Measurements from ENCODE around the gene UBA1.
A peak's percentile ranks its signal among the peaks of the same experiment; 100 is the strongest.

Gene UBA1

GRCh38 chrX:47210661-47211425 is 17.2 kb downstream of the UBA1 start:
- no peak for DNase-seq (ENCODE audit: low read depth in 2 of 2)

DNA sequence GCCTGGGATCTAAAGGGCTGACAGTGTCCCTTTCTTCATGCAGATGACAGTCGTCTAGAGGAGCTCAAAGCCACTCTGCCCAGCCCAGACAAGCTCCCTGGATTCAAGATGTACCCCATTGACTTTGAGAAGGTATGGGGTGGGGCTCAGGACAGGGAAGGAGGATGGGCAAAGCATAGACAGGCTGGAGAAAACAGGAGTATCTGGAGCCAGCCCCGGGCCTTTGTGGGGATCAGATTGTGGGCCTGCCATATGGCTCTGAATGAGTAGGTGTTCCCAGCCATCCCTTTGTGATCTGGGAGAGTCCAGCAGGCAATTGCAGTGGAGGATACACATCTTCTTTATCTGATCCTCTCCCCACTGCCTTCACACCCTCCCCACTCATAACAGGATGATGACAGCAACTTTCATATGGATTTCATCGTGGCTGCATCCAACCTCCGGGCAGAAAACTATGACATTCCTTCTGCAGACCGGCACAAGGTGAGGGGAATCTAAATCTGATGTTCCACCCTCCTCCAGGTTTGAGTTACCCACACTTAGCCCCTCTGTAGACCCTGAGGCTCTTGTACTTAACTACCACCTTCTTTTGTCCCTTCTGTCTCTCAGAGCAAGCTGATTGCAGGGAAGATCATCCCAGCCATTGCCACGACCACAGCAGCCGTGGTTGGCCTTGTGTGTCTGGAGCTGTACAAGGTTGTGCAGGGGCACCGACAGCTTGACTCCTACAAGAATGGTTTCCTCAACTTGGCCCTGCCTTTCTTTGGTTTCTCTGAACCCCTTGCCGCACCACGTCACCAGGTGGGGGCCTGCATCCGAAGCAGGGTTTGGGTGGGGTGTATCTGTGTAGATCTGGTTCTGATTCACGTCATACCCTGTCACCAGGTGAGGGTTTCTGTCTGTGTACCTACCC is 19.0 kb downstream of the UBA1 start:
- no peak for DNase-seq (ENCODE audit: low read depth in 2 of 2)

DNA sequence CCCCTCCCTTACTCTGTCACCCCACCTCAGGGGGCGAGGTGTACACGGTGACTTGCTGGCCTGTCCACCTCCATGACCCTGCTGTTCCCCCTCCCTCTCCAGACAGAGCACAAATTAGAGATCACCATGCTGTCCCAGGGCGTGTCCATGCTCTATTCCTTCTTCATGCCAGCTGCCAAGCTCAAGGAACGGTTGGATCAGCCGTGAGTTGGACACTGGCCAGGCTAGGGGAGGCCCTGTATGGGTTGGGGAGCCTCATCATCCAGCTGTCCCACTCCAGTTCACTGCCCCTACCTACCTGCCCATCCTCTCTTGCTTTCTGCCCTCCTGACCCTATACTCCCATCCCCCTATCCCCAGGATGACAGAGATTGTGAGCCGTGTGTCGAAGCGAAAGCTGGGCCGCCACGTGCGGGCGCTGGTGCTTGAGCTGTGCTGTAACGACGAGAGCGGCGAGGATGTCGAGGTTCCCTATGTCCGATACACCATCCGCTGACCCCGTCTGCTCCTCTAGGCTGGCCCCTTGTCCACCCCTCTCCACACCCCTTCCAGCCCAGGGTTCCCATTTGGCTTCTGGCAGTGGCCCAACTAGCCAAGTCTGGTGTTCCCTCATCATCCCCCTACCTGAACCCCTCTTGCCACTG is 20.9 kb downstream of the UBA1 start:
- DNase-seq (ENCODE audit: low read depth in 2 of 2) = no peak

DNA sequence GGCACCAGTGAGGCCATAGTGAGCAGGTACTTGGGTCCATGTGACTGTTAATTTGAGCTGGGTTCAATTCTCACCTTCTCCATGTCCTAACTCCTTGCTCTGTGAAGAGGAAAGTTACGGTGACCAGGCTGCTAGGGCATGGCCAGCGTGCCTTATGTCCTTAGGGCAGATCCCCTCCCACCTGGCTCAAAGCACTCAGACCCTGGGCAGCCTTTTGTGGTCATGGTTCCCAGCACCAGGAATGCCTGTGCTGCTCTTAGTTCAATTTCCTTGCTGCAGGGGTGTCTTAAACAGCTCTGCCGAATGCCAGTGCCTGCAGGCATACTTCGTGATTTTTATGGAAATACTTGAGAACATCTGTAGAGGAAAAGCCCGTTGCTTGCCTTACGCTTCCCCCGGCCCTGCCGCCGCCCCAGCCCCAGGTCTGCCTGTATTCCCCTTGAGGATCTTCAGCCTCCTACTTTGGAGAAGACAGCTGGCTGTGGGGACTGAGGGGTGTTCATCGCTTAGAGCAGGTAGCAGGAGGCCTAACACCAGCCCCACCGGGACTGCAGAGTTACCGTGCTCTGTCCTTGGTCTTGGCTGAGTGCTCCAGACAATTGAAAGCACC is 21.8 kb downstream of the UBA1 start:
- no peak for DNase-seq (ENCODE audit: low read depth in 2 of 2)

DNA sequence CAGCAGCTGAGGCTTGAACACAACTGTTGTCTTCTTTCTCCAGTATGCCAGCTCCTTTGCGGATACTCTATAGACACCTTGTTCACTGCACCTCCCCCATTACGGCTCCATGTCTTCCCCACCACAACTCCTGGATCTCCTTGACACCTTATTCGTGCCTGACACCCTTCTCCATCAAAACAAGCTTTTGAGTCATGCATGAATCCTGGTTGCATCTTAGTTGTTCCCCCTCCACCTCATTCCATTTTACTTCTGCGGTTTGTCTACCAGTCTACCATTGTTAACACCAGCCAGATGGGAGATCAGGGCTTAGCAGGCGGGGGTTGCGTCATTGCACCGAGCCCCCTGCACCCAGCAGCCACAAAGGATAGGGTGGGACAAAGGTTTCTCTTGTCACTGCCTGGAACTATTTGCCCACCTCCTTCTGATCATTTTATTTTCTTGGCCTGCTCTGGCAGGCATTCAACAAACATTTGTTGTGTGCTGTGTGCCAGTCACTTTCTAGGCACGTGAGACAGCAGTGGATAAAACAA is 22.8 kb downstream of the UBA1 start:
- DNase-seq (ENCODE audit: low read depth in 2 of 2) = no peak

- DNase-seq (ENCODE audit: low read depth in 2 of 2) = no peak
Measured at GRCh38 chrX:47217121-47217851, 23.7 kb downstream of the UBA1 start.

DNA sequence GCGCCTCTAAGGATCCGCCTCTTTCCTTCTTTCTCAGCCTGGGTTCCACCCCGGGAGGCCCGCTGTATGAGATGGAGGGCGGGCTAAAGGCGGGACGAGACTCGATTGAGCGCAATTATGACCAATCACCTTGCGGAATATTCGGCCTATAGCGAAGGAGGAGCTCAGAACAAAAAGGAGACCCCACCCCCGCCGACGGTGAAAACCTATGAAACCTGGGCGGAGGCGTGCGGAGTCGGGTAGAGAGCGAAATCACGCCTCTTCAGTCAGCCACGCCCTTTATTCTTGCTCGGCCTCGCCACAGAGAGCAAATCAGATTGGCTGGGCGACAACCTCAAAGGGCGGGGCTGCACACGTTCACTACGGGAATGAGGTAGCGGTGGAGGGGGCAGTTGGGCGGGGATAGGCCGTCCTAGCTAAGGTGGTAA is 24.2 kb downstream of the UBA1 start:
- DNase-seq (ENCODE audit: low read depth in 2 of 2) = peak; percentile 97

- peak in 1 of 2 experiments; percentile 53 for DNase-seq (ENCODE audit: low read depth in 2 of 2)
Measured at GRCh38 chrX:47218280-47218919, 24.8 kb downstream of the UBA1 start, which contains the start of gene CDK16. TSS of gene CDK16 (plus strand) at chrX:47218681. CDS start at chrX:47223558, 4,877 bp downstream.

- DNase-seq (ENCODE audit: low read depth in 2 of 2) = no peak
Measured at GRCh38 chrX:47218920-47219815, 25.5 kb downstream of the UBA1 start.

- DNase-seq (ENCODE audit: low read depth in 2 of 2) = no peak
Measured at GRCh38 chrX:47221756-47222155, 28.1 kb downstream of the UBA1 start.

DNA sequence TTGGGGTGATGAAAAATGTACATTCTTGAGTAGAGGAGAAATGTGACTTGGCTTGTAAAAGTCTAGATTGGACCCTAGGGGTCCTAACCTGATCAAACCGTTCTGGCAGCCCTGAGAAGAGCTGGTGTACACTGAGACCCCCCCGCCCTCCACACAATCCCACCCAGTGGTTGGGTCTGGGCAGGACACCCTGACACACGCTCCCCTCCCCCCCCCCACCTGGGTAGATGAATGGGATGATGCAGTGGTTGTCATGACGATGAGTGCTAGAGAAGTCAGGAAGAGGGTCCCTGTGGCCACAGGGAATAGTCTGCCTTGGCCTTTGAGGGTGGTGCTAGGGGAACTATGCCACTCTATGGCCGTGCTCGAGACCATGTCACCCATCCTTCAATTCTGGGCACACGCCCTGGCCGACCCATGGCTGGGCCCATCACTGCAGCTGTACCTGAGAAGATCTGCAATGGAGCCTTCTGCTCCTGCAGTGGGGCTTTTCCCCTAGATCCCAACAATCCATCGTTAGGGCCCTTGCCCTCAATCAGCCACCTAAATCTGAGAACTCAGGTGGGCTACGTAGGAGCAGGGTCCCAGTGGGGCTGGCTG is 29.2 kb downstream of the UBA1 start:
- no peak for DNase-seq (ENCODE audit: low read depth in 2 of 2)

- DNase-seq (ENCODE audit: low read depth in 2 of 2) = no peak
Measured at GRCh38 chrX:47223476-47224250, 30.0 kb downstream of the UBA1 start.

DNA sequence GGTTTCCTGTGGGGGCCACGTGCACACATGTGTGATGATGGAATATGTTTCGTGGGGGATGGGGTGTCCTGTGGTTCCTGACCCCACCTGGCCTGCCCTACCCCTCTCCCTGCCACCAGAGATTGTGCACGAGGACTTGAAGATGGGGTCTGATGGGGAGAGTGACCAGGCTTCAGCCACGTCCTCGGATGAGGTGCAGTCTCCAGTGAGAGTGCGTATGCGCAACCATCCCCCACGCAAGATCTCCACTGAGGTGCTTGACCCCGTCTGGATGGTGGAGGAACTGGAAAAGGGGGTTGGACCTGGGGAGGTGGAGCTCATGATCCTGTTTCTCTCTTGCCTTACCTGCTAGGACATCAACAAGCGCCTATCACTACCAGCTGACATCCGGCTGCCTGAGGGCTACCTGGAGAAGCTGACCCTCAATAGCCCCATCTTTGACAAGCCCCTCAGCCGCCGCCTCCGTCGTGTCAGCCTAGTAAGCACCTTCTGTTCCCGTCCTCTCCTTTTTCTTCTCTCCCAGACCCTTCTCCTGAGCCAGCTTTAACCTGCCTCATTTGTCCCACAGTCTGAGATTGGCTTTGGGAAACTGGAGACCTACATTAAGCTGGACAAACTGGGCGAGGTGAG is 30.8 kb downstream of the UBA1 start:
- DNase-seq (ENCODE audit: low read depth in 2 of 2) = no peak

GRCh38 chrX:47224896-47225290 is 31.3 kb downstream of the UBA1 start:
- DNase-seq (ENCODE audit: low read depth in 2 of 2) = no peak

GRCh38 chrX:47226071-47226470 is 32.4 kb downstream of the UBA1 start:
- DNase-seq (ENCODE audit: low read depth in 2 of 2) = no peak

DNA sequence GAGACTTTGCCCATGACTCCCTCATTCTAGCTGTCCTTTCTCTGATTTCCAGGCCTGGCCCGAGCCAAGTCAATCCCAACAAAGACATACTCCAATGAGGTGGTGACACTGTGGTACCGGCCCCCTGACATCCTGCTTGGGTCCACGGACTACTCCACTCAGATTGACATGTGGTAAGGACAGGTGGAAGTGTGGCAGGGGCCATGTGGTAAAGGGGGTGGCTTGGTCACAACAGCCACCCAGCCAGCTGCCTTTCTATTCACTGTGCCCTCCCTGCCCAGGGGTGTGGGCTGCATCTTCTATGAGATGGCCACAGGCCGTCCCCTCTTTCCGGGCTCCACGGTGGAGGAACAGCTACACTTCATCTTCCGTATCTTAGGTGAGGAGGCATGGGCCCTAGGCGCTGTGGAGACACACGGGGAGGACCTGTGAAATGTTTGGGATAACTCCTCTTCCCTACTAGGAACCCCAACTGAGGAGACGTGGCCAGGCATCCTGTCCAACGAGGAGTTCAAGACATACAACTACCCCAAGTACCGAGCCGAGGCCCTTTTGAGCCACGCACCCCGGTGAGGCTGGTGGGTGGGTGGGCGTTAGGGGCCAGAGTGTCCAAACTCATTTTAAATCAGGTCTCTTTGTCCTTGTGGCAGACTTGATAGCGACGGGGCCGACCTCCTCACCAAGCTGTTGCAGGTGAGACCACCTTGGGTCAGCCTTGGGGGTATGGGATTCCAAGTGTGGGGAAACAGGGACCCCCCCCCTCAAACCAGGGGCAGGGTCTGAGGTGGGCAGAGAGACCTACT is 33.1 kb downstream of the UBA1 start:
- no peak for DNase-seq (ENCODE audit: low read depth in 2 of 2)

- DNase-seq (ENCODE audit: low read depth in 2 of 2) = no peak
Measured at GRCh38 chrX:47227334-47227583, 33.6 kb downstream of the UBA1 start.

All from fibroblast of skin of left biceps (primary cell).